HG03442 (cell line): ENCODE data around the gene DDR1.

ENCODE experiments used
- ATAC-seq: cut with Tn5 transposase; IDR thresholded peaks from one replicate; pipeline ENCODE4 v1.9.1; 2021; ENCODE audit warnings: mild to moderate bottlenecking, moderate library complexity; ENCODE audit not compliant: unreplicated experiment

DDR1 gene

DNA sequence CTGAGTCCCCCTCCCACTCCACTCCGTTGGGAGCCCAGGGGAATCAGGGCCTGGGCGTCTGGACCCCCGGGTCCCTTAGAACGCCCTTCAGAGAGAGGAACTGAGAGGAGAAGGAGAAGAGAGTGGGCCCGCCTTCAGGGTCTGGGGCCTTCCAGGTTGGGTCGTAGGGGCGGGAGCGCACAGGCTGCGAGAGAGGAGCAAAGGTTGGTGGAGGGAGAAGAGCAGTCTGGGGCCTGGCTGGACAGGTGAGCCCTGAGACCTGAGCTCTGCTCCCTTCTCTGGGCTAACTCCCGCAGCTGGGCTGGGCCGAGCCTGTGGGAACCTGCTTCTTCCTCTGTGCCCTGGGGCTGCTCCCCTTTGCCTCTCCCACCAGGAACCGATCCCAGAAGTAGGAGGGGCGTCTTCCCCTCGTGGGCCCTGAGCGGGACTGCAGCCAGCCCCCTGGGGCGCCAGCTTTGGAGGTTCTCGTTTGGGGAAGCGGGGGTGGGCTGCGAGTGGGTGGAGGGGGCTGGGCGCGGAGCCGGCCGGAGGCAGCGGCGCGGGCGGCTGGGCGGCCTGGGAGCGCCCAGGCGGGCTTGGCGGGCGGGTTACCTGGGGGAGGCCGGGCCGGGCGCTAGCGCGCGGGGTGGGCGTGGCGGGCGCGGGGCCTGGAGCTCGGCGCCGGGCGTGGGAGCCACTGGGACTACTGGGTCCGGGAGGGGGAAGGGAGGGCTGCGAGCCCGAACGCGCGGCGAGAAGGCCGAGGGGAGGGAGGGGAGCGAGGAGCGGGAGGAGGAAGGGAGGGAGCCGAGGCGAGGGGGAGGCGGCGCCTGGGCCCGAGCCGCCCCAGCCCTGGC is at the start of gene DDR1:
DDR1 (plus strand) TSS at position 835 of the 836 bp plus-strand sequence. CDS start 4,211 bp downstream, outside the sequence.
- no peak for ATAC-seq

DNA sequence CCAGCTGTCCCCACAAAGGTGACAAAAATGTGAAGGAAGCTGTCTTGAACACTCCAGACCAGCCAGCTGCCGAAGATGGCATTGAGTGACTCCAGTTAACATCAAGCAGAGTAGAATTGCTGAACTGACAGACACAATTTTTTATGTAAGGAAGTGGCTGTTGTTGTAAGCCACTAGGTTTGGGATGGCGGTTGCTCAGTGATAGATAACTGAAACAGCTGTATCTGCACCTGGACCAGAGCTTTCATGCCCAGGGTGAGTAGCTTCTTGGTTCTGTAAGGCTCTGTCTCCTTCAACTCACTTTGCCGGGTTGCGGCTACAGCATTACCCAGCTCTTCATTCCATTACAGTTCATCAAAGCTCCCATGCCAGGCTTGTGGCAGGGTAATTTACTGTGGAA is 49.7 kb upstream of the DDR1 start:
- no peak for ATAC-seq

DNA sequence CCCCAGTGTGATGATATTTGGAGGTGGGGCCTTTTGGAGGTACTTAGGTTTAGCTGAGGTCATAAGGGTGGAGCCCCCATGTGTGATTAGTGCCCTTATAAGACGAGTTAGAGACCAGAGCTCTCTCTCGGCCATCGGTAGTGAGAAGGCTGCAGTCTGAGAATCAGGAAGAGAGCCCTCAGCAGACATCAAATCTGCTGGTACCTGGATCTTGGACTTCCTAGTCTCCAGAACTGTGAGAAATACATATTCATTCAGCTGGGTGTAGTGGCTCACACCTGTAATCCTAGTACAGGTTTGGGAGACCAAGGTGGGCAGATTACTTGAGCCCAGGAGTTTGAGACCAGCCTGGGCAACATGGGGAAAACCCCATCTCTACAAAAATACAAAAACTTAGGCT is 48.7 kb upstream of the DDR1 start:
- ATAC-seq, result no peak

DNA sequence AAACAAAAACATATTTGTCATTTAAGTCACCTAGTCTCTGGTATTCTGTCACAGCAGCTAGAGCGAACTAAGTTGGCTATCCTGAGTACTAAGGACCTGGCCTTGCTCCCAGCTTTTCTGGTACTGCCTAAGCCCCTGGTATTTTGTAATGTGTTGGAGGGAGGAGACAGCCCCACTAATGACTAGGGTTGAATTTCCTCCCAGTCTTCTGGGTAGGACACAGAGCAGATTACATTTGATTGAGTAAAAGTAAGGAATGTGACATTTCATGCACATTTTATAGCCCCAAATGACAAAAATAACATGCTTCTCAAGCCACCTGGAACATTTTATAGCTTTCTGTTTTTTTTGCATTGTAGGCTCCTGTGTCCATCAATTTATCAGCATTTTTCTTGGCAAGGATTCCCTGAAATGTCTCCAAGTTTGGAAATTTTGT is 47.9 kb upstream of the DDR1 start:
- no peak for ATAC-seq

DNA sequence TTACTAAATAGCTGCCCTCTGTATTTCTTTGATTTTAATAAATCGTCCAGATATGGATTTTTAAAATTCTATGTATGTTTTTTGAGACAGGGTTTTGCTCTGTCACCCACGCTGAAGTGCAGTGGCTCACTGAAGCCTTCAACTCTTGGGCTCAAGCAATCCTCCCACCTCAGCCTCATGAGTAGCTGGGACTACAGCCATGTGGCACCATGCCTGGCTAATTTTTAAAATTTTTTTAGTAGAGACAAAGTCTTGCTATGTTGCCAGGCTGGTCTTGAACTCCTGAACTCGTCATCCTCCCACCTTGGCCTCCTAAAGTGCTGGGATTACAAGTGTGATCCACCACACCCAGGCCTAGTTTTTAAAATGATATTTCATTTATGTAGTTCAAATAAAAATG is 47.4 kb upstream of the DDR1 start:
- no peak for ATAC-seq

DNA sequence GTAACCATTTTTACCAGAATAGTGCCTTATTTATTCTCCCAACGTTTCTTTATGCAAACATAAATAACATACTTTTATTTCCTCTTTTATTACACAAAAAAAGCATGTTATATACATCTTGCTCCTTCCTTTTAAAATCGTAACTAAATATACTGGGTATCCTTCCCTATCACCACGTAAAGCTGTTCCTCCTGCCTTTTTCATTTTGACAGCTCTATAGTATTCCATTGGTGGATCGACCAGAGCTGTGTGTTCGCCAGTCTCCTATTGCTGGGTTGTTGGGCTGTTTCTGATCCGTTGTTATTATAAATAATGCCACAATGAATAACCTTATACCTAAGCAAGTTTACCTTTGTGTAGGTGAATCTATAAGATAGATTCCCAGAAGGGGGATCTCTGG is 46.9 kb upstream of the DDR1 start:
- ATAC-seq, result no peak

DNA sequence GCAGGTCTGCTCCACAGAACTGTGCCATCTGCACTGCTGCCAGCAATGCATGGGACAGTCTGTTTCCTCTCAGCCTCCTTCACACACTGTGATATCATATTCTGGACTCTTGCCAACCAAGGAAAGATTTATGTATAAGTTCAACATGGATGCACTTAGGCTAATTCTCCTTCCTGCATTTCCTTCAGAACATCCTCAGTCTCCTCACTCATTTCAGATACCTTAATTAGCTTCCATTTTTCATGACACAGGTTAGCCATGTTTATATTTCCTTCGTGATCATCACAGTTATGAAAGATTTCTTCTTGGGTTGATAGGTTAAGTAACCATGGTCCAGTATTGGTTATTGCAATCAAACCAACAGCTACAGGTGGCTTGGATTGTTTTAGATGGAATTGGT is 46.4 kb upstream of the DDR1 start:
- ATAC-seq, result no peak

DNA sequence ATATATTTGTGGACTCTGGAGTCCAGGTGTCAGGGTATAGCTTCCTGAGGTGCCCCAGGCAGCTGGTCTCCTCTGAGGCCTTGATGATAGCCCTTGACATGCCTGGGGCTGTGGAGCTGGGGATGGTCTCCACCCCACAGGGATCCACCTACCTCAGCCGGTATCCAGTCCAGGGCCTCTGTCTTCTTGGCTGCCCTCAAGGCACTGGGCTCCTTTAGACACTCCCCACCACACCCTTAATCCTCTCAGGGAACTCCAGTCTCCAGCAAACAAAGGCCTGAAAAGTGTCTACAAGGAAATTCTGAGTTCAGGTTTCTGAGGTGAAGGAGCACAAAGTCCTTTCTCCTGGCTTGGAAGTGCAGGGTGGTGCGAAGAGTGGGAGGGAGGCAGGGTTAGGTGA is 44.6 kb upstream of the DDR1 start:
- no peak for ATAC-seq

DNA sequence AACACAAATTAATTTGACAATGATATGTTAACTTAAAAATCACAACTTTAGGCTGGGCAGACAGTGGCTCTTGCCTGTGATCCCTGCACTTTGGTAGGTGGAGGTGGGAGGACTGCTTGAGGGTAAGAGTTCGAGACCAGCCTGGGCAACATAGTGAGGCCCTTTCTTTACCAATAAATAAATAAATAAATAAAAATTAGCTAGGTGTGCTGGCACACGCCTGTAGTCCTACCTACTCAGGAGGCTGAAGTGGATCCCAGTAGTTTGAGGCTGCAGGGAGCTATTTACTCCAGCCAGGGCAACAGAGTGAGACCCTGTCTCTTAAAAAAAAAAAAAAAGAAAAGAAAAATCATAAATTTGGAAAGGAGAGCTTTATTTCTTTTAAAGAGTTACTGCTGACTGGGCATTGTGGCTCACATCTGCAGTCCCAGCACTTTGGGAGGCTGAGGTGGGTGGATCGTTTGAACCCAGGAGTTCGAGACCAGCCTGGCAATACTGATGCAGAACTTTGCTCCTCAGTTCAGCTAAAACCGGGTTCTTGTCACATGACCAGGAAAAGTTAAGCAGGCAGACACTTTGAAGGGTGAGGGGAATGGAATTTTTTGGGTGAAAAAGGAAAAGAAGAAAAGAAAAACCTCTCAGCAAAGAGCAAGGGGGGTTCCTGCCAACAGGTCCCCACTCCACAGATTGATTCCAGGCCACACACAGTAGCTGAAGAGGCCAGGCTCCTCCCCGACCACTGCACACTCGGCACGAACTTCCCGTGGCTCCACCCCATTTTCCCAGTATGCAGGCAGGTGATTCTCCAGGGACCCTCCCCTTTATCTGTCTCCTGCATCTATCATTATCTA is 44.0 kb upstream of the DDR1 start:
- ATAC-seq, result no peak

DNA sequence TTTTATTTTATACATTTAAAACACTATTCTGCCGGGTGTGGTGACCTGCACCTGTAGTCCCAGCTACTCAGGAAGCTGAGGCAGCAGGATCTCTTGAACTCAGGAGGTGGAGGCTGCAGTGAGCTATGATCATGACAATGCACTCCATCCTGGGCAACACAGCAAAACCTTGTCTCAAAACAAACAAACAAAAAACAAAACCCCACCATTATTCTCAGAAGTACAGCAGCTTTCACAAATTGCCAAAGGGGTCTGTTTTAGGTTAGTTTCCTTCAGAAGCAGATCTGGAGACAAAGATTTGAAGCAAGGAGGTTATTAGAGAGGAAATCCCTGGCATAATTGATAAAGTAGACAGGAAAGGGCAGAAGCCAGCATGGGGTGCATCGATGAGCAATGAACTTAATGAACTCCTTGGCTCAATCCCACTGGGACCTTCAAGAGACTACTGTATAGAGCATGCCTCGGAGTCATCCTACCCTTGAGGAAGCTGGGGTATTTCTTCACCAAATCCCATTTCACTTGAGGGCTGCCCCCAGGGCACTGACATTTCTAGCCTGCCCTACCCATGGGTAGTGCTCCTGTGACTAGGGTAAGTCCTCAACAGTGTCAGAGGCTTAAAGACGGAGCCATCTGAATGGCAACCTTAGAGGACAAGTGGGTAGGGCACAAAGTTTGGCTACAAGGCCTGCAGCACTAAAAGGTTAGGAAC is 43.2 kb upstream of the DDR1 start:
- ATAC-seq, result no peak

DNA sequence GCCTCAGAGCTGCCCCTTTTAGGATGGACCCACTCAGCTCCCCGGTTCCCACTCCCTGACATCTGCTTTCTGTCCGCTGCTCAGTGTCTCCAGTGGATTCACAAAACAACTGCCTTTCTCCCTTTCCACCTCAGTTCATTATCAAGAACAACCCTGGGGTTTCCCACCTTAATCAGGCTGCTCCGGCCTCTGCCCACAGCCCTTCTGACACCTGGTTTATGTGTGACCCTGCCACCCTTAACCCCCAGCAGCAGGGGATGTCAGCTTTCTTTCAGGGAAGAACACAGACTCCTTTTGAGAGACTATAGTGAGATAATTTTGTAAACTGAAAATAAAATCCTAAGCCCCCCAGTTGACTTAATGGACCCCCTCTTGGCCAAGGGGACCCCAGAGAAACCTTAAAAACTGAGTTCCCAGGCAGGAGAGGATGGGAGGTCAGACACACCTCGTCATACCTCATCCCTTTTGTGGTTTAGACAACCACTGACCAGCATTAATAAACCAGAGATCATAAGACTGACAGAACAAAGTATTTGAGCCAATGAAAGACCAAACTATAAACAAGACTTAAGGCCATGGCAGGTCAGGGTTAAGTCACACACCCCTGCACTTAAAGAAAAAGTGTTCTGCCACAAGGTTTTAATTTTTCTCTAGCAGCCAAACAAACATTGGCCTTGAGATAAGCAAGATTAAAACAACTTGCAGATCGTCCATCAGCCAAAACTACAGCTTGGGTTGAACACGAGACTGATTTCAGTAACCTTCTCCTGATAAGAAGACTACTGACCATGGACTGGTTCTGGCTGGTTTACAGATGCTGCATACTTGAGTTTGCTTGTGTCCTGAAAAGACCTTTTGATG is 42.4 kb upstream of the DDR1 start:
- ATAC-seq, result no peak

DNA sequence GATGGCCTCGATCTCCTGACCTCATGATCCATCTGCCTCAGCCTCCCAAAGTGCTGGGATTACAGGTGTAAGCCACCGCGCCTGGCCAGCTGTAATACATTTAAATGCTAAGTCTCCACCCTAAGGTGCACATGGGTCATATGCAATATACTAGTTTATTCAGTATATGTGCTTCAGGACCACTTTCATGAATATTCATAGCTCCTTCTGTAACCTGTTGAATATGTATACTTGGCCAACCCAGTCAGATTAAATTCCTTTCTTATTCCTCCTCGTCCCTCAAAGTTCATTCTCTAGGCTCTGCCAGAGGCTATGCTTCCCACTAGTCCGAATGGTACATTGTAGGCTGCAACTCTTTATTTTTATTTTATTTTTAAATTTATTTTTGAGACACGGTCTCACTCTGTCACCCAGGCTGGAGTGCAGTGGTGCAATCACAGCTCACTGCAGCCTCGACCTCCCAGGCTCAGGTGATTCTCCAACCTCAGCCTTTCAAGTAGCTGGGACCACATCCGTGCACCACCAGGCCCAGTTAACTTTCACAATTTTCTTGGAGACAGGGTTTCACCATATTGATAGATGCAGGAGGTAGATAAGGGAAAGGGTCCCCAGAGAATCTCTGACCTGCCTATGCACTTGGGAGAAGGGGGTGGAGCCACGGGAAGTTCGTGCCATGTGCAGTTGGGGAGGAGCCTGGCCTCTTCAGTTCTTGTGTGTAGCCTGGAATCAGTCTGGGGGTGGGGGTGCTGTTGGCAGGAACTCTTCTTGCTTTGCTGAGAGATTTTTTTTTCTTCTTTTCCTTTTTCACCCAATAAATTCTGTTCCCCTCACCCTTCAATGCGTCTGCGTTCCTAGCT is 41.3 kb upstream of the DDR1 start:
- ATAC-seq, result no peak

DNA sequence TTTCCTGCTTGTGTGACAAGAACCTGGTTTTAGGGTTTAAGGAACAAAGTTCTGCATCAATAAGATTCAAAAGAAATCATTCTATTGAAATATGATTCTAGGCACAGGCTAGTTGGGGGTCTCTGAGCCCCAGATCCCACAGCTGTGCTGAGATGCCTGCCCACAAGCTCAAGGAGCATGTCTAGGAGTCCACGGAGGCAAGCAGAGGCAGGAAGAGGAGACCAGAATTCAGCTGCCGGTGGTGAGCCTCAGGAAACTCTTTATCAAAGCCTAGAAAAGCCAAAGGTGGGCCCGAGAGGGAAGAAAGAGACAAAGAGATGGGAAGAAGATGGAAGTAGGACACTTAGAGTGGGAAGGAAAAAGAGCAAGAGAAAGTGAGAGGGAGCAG is 40.7 kb upstream of the DDR1 start:
- ATAC-seq, result no peak

DNA sequence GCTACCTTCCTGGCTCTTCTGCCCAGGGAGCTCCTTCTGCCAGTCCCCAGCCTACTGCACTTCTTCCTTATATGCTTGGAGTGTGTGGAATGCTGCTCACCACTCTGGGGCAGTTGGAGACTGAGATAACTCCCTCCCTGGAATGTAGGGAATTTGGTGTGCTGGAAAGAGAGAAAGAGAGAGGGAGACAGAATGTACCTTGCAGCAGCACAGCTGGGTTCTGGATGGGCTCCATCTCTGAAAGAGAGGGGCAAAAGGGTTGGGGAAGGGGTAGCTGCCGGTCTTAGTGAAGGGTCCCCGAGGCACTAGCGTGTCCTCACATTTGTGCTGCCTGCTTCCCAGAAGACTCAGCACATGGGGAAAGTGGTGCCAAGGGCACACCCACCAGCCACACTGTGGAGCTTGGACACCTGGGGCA is 40.2 kb upstream of the DDR1 start:
- no peak for ATAC-seq

DNA sequence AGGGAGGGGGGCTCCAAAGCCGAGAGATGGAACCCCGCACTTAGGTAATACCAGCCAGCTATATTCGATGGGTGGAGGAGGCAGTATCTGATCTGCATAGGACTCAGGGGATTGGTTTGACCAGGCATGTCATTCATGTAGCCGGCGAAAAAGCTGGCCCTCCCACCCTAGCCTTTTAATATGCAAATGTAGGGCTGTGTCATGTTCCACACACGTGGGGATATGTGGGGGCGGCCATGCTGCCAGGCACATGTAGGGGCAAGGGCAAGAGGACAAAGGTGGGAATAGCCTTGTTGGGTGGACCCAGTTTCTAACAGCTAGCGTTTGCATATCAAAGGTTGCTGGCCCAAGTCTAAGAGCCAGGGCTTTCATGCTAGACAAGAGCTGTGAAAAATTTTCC is 39.1 kb upstream of the DDR1 start:
- no peak for ATAC-seq

DNA sequence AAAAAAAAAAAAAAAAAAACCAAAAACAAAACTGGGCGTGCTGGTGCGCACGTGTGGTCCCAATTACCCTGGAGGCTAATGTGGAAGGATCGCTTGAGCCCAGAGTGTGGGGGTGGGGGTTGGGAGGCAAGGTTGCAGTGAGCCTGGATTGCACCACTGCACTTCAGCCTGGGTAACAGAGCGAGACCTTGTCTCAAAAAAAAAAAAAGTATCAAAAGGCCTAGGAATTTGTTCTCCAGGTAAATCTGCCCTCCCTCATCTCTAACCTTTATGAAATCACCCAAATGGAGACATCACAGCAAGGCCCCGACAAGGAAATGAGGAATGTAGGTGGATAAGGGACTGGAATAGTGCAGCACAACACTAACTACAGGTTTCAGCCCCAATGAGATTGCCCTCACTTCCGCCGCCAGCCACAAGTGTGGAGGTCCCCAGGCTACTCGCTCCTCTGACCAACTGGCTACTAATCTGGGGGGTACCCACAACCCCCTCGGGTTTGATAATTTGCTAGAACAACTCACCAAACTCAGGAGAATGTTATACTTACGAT is 36.8 kb upstream of the DDR1 start:
- ATAC-seq, result no peak

DNA sequence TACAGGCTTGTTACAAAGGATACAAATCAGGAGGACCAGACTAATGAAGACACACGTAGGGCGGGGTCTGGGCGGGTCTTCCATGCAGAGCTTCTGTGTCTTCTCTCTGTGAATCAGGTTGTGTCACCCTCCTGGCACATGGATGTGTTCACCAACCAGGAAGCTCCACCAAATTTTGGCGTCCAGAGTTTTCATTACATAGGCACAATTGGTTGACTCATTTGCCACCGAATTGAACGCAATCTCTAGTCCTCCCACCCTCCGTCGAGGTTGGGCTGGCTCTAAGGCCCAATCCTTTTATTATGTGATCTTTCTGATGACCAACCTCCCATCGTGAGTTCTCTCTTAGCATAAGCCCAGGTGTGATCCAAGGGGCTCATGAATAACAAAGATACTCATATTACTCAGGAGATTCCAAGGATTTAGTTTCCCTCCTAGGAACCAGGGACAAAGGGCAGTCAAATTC is 36.3 kb upstream of the DDR1 start:
- no peak for ATAC-seq

DNA sequence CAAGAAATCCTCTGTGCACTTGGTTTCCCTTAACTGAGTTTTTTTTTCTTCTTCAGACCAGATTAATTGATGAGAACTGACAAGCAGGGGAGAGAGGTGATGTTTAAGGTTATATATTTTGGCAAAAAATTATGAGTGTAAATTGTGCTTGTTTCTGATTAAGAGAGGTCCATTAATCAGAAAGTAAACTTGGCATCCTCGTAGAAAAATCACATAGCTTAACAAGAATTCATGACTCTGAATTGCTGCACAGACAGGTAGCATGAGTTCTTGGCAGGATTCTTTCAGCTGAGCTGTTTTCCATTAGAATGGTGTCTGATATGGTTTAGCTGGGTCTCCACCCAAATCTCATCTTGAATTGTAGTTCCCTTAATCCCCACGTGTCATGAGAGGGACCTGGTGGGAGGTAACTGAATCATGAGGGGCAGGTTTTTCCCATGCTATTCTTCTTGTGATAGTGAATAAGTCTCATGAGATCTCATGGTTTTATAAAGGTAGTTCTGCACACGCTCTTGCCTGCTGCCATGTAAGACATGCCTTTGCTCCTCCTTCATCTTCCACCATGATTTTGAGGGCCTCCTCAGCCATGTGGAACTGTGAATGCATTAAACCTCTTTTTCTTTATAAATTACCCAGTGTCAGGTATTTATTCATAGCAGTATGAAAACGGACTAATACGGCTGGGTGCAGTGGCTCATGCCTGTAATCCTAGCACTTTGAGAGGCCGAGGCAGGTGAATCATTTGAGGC is 34.2 kb upstream of the DDR1 start:
- no peak for ATAC-seq
